HG03521 (cell line): Measurements from ENCODE around the gene KCNIP4.
"Not testable (repeated sequence)": the region's sequence is repeated elsewhere in the genome, so short reads cannot be mapped to it uniquely, and the experiment has no call there.

ENCODE experiments used
- ATAC-seq: cut with Tn5 transposase; IDR thresholded peaks from one replicate; pipeline ENCODE4 v1.9.1; 2021; ENCODE audit warnings: mild to moderate bottlenecking, moderate library complexity; ENCODE audit not compliant: unreplicated experiment

The KCNIP4 gene

DNA sequence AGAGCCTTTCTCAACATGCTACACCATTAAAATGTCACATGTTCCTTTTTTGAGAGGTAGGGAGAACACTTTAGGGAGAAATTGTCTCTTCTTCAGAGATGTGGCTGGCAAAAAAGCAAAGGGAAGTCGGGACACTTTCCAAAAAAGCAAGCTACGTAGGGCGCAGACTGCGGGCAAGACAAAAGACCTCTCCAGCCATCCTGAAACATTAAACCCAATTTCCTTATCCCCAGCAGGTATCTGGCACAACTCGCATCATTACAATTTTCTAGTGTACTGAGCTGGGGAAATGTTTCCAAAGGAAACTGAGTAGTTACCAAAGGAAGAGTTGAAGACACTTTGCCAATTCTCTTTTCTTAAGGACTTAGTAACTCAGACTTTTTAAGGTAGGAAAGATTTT, 1132.3 kb downstream of the KCNIP4 start:
- no peak for ATAC-seq

DNA sequence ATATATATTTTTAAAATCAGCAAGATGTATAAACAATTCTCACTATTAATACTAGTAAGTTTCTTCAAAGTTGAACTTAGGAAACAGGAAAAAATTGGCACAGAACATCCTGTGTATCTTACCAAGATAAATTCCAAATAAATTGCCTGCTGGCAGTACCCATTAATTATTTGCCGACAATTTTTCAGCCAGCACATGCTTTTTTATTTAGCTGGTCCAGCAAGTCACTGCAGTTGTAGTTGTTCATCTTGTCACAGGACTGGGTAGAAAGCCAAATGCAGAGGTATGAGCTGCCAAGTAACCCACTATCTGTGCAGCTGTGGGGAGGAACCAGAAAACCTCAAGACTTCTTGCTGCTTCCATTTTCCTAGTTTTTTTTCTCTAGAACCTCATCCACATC, 1134.9 kb downstream of the KCNIP4 start:
- no peak for ATAC-seq

DNA sequence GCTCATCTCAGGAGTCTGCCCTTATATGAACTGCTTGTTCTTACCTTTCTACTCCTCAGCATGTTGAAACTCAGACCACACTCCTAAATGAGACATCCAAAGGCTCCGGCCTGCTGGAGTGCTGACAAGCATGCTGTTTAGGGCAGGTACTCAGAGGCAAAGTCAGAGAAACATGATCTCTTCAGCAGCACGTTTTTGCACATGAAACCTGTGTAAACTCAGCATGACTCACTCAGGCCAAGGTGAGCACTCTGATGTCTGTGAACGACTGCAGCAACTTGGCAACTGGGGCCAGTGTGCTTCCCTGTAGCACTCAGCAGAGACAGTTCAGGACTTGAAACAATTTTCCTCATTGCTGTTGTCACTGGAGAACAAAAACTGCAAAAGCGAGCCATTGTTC, 1138.8 kb downstream of the KCNIP4 start:
- ATAC-seq, result no peak

DNA sequence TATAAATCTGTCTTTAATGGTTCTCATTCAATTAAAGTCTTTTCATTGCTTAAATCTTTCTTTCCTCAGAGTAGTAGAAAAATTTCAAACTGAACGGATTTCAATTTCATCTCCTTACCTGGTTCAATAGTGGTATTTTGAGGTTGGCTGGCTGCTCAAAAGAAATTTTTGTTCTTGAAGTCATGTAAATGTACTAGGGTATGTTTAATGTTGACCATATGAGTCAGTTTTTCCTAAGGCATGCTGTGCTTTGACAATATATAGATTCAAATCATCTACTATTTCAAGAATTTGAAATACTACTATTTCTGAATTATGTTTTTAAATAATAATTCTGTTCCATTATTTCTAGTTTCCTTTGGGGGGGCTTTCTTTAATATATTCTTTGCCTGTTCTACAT, 1142.9 kb downstream of the KCNIP4 start:
- no peak for ATAC-seq

DNA sequence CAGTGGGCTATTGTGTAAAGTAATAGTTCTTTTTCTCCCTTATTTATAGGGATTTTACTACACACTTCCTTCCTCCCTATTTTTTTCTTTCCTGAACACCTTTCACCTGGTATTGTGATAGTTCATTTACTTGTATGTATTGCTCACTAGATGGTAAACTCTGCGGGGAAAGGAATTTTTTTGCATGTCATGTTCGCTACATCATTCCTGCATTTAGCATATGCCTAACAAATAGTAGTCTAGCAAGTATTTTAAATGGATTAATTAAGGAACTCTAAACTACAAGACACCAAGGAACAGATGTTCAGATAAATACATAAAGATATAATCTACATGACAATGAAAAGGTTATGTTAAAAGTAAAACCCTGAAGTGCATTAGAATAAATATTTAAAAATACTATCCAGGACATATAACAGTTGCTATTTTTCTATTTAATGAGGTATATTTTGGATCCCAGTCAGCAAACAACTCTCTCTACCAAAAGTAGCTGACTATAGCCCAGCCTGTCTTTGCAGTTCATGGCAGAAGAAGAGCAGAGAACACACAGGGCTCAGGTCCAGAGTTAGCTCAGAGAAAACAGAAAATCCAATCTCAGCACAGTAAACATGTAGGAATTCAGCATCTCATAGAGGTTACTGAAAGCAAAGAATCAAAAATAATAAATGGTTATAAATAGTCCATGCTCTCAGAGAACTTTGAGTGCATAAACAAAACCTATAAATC, 1160.5 kb downstream of the KCNIP4 start:
- no peak for ATAC-seq

DNA sequence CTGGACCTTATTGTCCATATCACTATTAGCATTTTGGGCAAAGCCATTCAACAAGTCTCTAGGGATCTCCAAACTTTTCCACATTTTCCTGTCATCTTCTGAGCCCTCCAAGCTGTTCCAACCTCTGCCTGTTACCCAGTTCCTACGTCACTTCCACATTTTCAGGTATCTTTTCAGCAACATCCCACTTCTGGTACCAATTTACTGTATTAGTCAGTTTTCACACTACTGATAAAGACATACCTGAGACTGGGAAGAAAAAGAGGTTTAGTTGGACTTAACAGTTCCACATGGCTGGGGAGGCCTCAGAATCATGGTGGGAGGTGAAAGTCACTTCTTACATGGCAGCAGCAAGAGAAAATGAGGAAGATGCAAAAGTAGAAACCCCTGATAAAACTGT, 1165.4 kb downstream of the KCNIP4 start:
- ATAC-seq, result not testable (repeated sequence)

DNA sequence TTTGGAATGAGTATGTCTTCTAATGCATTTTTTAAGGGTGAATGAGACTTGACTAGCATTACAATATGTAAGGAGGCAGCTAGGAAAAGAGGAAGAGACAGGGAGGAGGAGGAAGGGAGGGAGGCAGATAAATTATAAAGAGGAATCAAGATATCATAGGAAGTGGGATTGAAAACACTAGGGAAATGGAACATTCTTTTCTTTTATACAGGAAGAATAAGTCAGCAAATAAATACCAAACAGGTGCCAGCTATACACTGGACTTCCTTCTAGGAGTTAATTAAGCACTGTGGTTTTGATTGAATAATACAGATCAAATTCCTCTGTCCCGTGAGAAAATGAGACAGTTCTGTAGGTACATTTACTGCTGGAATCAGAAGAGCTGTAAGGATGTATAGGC, 1169.7 kb downstream of the KCNIP4 start:
- no peak for ATAC-seq

DNA sequence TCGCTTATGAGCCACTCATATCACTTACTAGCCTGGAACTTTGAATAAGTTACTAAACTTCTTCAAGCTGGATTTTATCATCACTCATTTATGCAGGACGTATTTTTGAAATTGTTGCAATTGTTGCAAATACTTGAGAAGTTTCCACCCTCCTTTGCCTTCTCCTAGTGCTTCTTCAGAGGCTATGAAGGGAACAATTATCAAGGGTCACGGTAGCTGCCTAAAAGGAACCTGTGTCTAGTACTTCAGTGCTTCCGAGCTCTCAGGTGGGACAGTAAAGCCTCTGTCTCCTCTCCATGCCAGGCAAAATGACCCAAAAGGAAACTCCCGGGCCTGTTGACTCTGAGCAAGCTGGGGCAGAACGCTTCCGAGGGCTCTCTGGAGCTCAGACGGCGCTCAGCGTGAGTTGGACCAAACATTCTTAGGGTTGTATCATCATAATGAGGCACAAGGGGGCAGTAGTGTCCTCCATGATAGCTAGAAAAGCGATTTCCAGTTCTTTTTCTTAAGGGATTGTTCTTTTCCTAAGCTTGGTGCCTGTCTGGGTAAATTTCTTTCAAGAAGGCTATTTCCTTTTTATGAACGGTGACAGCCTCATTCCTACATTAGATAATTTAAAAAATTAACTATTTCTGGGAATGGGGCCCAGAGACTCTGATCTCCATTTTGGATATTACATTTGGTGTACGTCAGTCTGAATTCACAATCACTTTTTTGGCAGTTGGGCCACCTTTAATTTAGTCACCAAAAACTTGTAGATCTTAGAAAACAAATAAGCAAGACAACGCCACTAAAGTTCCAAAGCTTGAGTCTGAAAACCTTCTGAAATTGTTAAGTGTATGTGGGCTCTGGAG, 1175.2 kb downstream of the KCNIP4 start:
- peak; percentile 71 for ATAC-seq

DNA sequence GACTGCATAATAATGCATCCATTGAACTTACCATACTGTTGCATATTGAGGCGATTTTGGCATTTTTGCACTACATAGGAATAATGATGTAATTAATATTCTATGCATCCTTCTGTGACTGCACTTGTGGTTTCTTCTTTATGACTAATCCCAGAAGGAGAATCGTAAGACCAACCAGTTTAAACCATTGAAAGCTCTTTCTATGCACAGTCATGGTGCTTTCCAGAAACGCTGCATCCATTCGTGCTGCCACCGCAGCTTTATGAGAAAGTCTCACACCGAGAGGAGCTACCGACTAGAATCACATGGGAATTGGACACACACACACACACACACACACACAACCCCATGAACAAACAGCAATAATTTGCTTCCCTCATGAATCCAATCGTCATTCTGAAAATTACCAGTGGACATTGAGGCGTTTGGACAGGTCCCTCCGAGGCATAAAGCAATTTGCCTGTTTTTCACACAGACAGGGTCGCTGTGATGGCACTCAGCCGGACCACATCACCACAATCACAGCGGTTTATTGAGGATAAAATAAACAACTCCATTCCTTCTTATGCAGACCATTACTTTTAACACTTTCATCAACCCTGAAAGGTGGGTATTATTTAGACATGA, 1184.1 kb downstream of the KCNIP4 start:
- ATAC-seq, result no peak

DNA sequence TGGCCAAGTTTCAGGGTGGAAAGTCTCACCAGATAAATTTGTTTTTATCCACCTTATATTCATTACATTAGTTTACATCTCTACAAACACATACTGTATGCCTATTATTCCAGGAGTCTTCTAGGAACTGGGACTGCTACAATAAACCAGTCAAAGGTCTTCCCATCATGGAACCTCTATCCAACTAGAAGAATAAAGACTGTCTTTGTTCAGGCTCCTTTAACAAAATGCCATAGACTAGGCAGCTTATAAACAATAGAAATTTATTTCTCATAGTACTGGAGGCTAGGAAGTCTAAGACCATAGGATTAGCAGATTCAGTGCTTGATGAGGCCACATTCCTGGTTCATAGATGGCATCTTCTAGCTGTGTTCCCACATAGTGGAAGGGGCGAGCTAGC, 1186.7 kb downstream of the KCNIP4 start:
- no peak for ATAC-seq

DNA sequence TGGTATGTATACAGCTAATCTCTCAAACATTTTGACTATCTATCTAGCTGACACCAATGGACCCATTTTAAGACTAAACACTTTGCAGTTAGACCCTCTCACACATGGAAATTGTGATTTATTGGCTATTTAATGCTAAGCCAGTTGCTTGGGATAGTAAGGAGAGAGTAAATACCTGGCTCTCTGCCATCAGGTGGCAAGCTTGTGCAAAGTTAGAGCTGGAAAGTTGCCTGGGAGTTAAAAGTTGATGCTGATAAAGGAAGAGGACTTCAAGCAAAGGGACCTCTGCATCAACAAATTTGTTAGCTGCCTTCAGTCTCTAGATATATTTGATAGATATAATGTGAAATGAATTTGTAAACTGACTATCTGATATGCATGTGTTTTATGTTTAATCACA, 1187.2 kb downstream of the KCNIP4 start:
- ATAC-seq, result no peak

DNA sequence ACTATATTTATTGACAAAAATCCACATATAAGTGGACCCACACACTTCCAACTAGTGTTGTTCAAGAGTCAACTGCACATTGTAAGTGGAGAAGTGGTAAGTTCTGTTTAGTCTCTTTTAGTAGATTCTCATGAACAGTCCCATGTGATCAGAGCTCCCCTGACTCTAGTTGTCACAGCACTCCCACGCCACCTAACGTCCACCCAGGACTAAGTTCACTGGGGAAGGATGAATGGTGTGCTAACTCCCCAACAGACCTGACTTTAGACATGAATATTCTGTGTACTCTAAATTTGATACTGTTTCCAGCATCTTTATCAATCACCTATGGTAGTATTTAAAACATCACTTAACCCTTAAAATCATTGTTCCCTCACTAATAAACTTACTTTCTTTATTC, 1188.5 kb downstream of the KCNIP4 start:
- ATAC-seq, result no peak

DNA sequence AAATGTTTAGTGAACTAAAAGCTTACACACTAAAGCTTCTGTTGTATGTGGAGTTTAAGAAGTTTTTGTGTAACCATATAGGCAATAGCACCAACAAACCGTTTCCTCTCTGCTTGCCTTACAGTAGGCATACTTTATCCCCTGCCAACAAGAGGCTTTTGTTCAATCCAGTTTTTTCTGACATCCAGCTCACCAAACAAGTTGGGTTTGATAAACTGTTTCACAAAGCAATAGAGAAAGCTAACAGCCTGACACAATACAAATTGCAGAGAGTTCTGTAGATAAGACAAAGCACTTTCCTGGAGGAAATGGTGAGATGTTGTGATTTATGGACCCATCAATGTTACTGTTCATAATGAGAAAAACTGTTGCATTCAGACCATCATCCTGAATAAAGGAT, 1194.5 kb downstream of the KCNIP4 start:
- no peak for ATAC-seq

DNA sequence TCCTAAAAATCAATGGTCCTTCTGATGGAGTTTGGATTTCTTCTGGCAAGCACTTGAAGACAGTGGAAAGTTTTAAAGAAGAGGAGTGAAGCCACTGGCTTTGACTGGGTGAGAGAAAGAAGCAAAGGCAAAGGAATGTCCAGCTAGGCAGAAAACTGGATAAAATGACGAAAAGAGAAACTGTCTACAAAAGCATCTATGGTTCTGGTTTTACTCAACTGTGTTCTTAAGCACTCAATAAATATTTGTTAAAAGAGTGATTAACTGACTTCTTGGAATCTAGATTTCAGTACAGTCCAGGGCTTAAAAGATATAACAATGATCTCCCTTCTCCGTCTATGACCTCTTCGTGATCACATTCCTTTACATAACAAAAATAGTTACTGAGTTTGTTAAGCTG, 1195.9 kb downstream of the KCNIP4 start:
- ATAC-seq, result no peak

DNA sequence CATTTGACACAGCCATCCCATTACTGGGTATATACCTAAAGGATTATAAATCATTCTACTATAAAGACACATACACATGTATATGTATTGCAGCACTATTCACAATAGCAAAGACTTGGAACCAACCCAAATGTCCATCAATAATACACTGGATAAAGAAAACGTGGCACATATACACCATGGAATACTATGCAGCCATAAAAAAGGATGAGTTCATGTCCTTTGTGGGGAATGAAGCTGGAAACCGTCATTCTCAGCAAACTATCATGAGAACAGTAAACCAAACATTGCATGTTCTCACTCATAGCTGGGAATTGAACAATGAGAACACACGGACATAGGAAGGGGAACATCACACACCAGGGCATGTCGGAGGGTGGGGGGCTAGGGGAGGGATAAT, 1202.6 kb downstream of the KCNIP4 start:
- not testable (repeated sequence) for ATAC-seq

DNA sequence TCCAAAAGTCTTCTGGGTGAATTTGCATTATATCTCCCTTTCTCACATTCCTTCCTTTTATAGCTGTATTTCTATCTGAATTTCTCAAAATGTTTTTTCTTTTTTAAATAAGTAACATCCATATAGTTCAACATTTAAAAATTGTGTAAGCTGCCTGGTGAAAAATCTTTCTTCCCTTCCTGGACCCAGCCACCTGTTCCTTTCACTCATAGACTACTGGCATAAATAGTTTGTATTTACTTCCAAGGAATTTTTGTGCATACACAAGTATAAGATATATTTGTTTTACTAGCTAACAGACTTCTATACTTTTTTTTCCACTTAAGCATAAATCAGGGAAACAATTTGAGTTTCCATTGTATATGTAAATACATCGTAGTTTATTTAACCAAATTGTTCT, 1212.6 kb downstream of the KCNIP4 start:
- ATAC-seq, result no peak

DNA sequence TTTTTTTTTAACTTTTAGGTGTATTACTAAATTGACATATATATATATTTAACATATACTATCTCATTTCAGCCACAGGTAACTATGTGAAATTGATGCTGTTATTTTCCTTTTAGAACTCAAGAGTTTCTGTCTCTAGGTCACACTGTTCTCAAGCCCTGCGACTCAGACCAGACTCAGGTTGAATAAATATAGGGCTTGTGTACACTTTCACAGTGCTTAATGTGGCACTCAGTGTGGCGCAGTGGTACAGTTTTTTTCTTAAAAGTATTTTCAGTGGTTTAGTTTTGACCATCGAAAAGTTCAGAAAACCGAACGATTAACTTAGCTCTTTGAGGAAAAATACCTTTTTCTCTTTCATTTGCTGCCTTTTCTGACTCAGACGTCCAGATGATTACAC, 1223.7 kb downstream of the KCNIP4 start:
- ATAC-seq, result peak; percentile 80

DNA sequence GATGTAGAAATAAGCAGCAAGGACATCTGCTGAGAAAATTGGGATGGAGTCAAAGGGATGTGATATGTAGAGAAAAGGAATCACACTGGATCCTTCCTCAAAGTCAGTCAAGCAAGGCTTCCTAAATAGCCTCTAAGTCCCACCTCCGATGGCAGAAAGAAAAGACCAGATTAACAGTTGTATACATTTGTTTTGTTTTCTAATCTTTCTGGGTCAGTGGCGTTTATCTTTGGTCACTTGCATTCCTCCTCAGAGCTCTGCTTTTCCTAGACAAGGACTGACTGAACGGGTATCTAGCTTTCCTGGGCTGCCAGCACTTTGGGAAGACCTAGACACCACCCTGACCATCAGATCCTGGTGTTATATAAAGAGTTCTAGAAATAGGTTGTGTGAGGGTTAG, 1225.1 kb downstream of the KCNIP4 start:
- ATAC-seq, result no peak

DNA sequence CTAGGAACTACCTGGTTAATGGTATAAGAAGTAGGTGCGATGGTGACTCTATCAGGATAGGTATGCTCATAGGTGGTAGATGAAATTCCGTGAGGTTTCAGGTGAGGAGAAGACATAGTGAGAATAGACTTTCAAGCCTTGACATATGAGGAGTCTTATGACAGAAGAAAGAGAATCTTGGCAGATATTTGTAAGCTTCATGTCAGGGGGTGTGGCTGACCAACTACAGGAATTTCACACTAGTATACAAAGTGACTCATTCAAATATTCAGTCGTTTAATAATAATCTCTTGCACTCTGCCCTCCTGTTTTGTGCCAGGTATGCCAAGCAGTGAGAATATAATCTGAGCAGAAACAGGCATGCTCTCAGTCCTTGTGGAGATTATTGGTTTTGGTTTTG, 1225.6 kb downstream of the KCNIP4 start:
- ATAC-seq, result no peak

DNA sequence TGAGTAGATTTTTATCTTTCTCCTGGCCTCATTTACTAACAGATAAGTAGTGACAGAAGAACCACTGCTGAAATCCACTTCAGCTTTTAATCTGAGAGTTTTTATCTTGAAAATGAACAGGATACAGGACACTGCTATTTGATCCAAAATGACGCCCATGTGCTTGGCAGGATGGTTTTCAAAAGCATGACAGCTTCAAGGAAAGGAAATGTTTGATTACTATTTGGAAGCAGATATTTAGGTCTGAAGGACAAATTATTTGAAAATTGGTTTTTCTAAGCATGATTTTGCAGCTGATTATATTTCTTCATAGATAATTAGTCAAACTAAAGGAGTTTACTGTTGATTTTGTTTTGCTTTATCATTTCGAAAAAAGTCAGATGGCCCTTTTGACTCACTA, 1237.2 kb downstream of the KCNIP4 start:
- no peak for ATAC-seq

DNA sequence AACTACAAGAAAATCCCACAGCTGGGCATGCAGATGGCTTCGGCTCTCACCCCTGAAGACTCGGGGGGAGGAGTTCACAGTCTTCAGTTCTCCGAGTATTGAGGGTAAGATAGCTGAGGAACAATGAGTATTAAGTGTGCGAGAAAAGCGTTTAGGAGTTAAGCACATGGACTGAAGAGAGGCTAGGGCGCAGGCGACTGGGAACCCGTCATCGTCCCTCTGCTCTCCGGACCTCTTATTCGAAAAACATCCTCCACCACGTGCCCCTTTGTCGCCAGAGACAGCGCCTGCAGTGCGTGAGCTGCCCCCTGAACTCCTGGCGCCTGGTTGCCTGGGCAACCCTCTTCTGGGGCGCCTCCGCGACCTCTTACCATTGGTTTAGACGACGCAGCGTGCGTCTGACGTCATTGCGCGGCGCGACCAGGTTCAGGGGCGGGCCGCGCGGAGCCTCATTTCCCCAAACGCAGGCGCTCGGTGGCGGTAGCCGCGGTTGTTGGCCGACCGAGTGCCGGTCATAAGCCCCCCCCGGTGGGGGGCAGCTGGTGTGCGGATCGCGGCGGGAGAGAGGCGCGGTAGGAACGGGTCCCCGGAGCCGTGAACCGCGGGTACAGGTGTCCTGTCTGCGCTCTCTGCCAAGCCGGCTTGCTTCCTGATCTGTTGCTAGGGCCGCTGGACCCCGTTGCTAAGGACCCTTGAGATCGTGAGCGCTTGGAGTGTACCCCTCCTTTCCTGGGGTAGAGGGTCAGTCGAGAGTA, 1248.4 kb downstream of the KCNIP4 start, which contains the start of gene PACRGL:
Gene PACRGL, plus strand, starts transcription at position 452 of the 755 bp plus-strand sequence. CDS start 4,024 bp downstream, outside the sequence.
- ATAC-seq, result peak; percentile 100
